MG63 (cell line): ENCODE results near the gene OPHN1. TPM values are rescaled to one million over a fixed set of nuclear protein-coding genes. Genes with fewer than 3 reads are reported as not detected.
"Not testable (repeated sequence)": the region's sequence is repeated elsewhere in the genome, so short reads cannot be mapped to it uniquely, and the experiment has no call there.

Source experiments
- DNase-seq: peaks from one replicate; pipeline ENCODE4 v3.0.0-alpha.2; 2020
- H3K27me3 ChIP-seq: fragments of 250-450 bp; sonication (Bioruptor Pico); 2 replicates; pipeline ENCODE4 v1.5.1; 2020; ENCODE audit warnings: mild to moderate bottlenecking, moderate library complexity
- H3K36me3 ChIP-seq: fragments of 250-450 bp; sonication (Bioruptor Pico); 2 replicates; pipeline ENCODE4 v1.5.1; 2020; ENCODE audit warnings: mild to moderate bottlenecking, moderate library complexity
- H3K4me3 ChIP-seq: fragments of 250-450 bp; sonication (Bioruptor Pico); 2 replicates; pipeline ENCODE4 v1.5.1; 2020; ENCODE audit warnings: mild to moderate bottlenecking, moderate library complexity
- H3K9me3 ChIP-seq: fragments of 250-450 bp; sonication (Bioruptor Pico); 2 replicates; pipeline ENCODE4 v1.5.1; 2020; ENCODE audit warnings: mild to moderate bottlenecking, moderate library complexity
- total RNA-seq: library from RNA; depleted of rRNA; stranded (reverse); fragments of >200 nt; shearing (Covaris generic); gene quantifications from 2 replicates; pipeline ENCODE4 v1.2.3, GENCODE V29; 2014; ENCODE audit warnings: low replicate concordance

OPHN1 gene
- total RNA-seq, 1 experiment from 2014 or later = 2.4 TPM

DNA sequence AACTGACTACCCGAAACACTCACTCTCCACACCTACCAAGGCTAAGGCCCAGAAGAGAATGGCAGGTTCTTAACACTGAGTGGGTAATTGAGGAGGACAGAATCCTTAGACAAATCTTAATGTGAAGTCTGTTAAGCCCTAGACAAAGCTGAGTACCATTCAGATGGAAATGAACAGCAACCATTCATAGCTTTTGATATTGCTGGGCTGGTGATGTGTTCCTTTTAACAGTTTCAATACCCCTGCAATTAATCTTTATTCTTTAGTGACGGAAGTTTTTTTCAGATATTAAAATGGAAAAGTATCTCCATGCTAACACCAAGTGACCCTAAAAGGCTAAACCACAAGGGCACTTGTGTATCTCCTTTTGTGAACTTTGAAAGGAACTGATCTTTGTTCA is 334.9 kb downstream of the OPHN1 start:
- Histone ChIP-seq H3K36me3 (no peaks in the 10 kb centered on the region), H3K27me3 (no peaks in the 10 kb centered on the region), H3K9me3 (no peaks in the 10 kb centered on the region), H3K4me3 (no peak overlapping the region)
- DNase-seq = no peak

- Histone ChIP-seq H3K9me3 (no peaks in the 10 kb centered on the region), H3K27me3 (no peaks in the 10 kb centered on the region), H3K36me3 (no peaks in the 10 kb centered on the region), H3K4me3 (no peak overlapping the region)
- DNase-seq = no peak
Measured at GRCh38 chrX:68090266-68090665, 343.0 kb downstream of the OPHN1 start.

- no peak for DNase-seq
- H3K36me3 ChIP-seq = no peaks in the 10 kb centered on the region
- no peaks in the 10 kb centered on the region for H3K9me3 ChIP-seq
- H3K4me3 ChIP-seq = no peak overlapping the region
- H3K27me3 ChIP-seq = no peaks in the 10 kb centered on the region
Measured at GRCh38 chrX:68087526-68087925, 345.8 kb downstream of the OPHN1 start.

DNA sequence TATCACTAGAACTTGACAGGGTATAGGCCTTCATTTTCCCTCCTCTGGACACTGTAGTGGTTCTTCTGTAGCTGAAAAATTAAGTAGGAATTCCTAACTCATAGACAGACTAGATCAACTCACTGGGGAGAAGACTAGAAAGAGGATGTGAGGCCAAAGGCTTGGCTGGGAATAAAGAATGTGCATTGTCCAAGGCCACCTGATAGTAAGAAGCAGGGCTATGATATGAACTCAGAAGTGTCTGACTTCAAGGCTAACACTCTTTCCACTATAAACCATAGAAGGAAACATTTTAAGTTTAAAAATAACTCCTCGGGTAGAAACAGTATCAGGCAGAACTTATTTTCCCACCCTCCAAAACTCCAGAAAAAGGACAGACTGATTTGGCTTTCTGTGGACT is 346.6 kb downstream of the OPHN1 start:
- Histone ChIP-seq H3K36me3 (no peaks in the 10 kb centered on the region), H3K9me3 (no peaks in the 10 kb centered on the region), H3K27me3 (no peaks in the 10 kb centered on the region), H3K4me3 (no peak overlapping the region)
- no peak for DNase-seq

DNA sequence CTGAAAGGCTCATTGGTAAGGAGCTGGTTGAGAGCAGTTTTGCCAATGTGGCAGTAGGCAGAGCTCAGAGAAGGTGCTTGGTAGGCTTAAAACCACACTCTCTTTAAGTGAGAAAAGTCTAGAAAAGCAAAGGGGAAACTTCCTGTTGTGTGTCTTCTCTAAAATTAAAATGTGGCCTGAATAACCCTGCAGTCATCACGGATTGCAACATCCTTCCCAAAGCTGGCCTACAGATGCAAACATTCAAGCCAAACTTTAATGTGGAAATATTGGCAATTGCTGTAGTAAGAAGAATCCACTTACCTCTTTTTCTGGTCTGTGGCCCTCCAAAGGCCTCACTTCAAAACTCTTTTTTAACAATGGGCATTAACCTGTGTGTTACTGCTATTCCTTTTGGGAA is 348.5 kb downstream of the OPHN1 start:
- H3K36me3 ChIP-seq = no peaks in the 10 kb centered on the region
- no peaks in the 10 kb centered on the region for H3K27me3 ChIP-seq
- no peak overlapping the region for H3K4me3 ChIP-seq
- no peaks in the 10 kb centered on the region for H3K9me3 ChIP-seq
- DNase-seq = no peak

DNA sequence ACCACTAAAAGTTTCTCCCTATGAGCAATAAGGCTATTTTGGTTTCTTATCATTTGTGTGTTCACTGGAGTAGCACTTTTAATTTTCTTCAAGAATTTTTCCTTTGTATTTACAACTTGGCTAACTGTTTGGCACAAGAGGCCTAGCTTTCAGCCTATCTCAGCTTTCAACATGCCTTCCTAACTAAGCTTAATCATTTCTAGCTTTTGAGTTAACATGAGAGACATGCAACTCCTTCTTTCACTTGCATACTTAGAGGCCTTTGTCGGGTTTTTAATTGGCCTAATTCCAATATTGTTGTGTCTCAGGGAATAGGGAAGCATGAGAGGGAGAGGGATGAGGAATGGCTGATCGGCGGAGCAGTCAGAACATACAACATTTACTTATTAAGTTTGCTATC is 349.8 kb downstream of the OPHN1 start:
- Histone ChIP-seq H3K36me3 (no peaks in the 10 kb centered on the region), H3K4me3 (no peak overlapping the region), H3K9me3 (no peaks in the 10 kb centered on the region), H3K27me3 (no peaks in the 10 kb centered on the region)
- no peak for DNase-seq

DNA sequence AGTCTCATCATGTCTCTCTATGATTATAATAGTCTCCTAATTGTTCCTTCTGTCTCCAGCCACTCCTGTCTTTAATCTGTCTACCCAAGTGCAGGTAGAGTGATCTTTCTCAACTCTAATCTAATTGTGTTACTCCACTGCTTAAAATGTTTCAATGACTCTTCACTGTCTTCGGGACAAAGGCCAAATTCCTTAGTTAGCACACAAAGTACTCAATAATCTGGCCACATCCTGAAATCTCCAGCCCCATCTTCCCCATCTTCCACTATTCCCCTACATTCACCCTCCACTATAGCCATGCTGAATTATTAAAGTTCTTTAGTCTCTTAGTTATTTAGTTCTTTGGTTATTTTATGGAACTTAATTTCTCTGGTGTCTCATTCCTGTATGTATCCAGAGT is 353.3 kb downstream of the OPHN1 start:
- Histone ChIP-seq H3K9me3 (no peaks in the 10 kb centered on the region), H3K4me3 (no peak overlapping the region), H3K36me3 (no peaks in the 10 kb centered on the region), H3K27me3 (no peaks in the 10 kb centered on the region)
- no peak for DNase-seq

DNA sequence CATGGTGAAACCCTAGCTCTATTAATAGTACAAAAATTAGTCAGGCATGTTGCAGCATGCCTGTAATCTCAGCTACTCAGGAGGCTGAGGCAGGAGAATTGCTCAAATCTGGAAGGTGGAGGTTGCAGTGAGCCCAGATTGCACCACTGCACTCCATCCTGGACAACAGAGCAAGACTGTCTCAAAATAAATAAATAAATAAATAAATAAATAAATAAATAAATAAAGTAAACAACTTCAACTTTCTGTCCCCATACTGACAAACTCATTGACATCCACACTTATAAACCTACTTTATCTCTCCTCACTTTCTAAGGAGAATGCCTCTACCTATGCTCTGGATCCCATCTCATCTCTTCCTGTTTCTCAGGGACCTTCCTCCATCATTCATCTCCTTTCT is 354.5 kb downstream of the OPHN1 start:
- not testable (repeated sequence) for H3K9me3 ChIP-seq, H3K36me3 ChIP-seq, H3K27me3 ChIP-seq, H3K4me3 ChIP-seq, DNase-seq

GRCh38 chrX:68077378-68077777 is 355.9 kb downstream of the OPHN1 start:
- Histone ChIP-seq H3K27me3 (no peaks in the 10 kb centered on the region), H3K36me3 (no peaks in the 10 kb centered on the region)

DNA sequence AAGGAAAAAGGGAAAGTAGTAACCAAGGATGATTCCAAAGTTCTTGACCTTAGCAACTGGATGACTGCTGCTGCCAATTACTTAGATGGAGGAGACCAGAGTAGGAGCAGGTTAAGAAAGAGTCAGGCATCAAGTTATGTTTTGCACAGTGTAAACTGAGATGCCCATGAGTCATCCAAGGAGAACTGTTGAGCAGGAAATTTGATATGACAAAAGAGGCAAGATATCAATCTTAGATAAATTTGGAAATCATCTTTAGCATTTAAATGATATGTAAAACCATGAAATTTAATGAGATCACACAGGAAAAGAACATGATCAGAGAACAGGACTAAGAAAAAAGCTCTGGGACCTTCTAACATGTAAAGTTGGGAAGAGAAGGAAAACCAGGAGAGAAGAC is 361.3 kb downstream of the OPHN1 start:
- no peaks in the 10 kb centered on the region for H3K27me3 ChIP-seq
- H3K9me3 ChIP-seq = no peaks in the 10 kb centered on the region
- no peak for DNase-seq
- no peak overlapping the region for H3K4me3 ChIP-seq
- H3K36me3 ChIP-seq = no peaks in the 10 kb centered on the region

More at GRCh38 chrX:68077378-68077777, 355.9 kb downstream of the OPHN1 start:
- Histone ChIP-seq H3K4me3 (no peak overlapping the region), H3K9me3 (no peaks in the 10 kb centered on the region)
- no peak for DNase-seq

- not testable (repeated sequence) for H3K27me3 ChIP-seq, H3K36me3 ChIP-seq, H3K4me3 ChIP-seq, DNase-seq, H3K9me3 ChIP-seq
Measured at GRCh38 chrX:68070119-68070518, 363.2 kb downstream of the OPHN1 start.

GRCh38 chrX:68061206-68061535 is 372.1 kb downstream of the OPHN1 start:
- Histone ChIP-seq H3K9me3 (no peaks in the 10 kb centered on the region), H3K27me3 (no peaks in the 10 kb centered on the region), H3K4me3 (no peak overlapping the region), H3K36me3 (no peaks in the 10 kb centered on the region)
- DNase-seq = no peak

DNA sequence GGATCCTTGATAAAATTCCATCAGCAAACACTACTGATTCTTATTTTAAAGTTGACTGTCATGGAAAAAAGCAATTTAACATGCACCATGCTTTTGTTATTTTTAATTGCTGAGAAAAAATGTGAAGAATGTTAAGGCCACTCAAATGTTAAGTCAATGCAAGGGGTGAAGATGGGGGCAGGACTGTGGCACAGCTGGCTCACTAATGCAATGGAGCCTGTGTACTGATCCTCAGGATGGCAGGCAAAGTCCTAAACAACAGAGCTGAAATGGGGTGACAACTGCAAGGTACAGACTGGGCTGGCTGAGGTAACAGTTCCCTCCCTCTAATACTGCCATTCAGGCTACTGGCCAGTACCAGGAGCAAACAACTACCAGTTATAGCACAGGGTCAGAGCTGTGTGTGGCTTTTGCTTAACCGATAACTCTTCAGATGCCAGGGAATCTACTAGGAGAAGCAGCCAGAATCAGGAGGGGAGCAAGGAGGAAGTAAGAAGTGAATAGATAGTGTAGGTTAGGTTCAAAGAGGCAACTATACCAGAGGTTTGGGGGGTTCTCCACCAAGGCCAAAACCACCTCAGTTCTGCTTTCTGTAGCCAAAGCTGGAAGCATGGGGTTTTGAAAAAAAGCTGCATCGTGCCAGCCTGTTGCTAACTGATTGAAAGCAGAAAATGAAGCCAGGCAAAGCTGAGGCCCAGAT is 372.6 kb downstream of the OPHN1 start:
- DNase-seq = no peak
- H3K9me3 ChIP-seq = no peaks in the 10 kb centered on the region
- no peaks in the 10 kb centered on the region for H3K27me3 ChIP-seq
- no peak overlapping the region for H3K4me3 ChIP-seq
- no peaks in the 10 kb centered on the region for H3K36me3 ChIP-seq

DNA sequence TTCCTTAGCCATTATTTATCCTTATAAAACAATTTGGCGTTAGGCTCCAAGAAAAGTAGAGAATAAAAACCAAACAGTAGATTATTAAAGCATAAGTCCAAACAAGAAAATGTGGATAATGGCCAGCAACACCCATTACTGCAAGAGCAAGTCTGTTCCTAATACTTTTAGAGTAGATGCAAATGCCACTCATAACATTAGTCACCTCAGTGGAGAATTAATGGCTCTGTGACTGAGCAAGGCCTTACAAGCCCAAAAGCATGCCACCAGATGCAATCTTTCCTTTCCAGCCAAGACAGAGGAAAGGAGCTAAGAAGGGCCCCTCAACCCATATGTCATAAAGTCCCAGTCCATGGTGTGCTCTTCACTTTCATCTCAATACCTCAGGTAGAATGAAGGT is 373.8 kb downstream of the OPHN1 start:
- no peaks in the 10 kb centered on the region for H3K36me3 ChIP-seq
- H3K27me3 ChIP-seq = no peaks in the 10 kb centered on the region
- H3K9me3 ChIP-seq = no peaks in the 10 kb centered on the region
- H3K4me3 ChIP-seq = no peak overlapping the region
- no peak for DNase-seq

DNA sequence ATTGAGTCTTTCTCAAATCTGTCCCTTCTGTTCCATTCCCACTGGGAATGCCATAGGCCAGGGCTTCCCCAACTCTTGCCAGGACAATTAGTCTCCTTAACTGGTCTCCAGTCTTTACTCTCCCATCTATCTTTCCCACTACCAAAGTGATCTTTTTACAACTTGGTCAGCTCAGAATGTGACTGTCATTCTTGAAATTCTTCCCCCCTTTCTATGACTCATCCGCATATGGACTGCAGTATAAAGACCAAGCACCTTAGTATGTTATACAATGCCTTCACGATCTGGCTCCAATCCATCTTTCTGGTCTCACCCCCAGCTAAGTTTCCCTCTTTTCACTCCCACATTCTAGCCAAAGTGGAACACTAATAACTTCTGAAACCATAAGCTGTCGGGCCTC is 383.8 kb downstream of the OPHN1 start:
- Histone ChIP-seq H3K9me3 (no peaks in the 10 kb centered on the region), H3K36me3 (no peaks in the 10 kb centered on the region), H3K4me3 (no peak overlapping the region), H3K27me3 (no peaks in the 10 kb centered on the region)
- DNase-seq = no peak

DNA sequence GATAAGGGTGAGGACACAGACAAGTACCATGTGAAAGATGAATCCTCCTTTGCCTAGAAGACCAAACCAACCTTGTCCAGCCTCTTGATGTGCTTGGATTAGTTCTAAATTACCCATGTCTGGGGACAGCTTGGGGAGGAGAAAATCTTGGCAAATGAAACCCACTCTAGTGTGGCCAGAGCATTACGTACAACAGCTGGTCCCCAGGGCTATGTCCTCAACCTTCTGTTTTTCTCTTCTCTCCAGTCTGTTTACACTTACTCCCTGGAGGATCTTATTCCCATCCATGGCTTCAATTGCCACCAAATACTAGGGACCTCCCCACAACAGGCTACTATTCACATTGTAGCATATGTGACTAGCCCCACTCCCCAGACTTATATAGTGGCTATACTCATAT is 384.5 kb downstream of the OPHN1 start:
- Histone ChIP-seq H3K27me3 (no peaks in the 10 kb centered on the region), H3K9me3 (no peaks in the 10 kb centered on the region)

DNA sequence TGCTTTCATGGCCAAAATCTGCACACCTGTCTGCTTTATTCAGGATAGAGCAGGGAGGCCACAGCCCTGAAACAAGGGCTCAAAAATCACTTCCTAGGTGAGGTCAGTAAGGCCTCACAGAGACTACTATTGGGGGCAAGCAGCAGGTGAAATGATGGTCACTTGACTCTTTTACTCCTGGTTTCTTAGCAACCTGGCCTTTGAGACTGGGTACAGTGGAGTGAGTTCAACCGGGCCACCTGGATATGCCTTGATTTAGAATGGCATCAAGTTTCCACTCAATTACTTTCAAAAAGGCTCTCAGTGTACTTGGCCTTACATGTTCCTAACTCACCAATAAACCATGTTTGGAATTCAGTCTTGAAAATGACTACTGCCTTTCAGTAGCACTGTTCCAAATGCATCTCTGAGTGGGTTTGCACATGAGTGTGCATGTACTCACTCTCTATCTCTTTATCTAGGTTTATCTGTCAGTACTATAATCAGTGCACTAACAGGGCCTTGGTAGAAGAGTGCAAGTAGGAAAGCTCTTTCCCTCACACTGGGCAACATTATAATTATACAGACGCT is 388.2 kb downstream of the OPHN1 start:
- no peaks in the 10 kb centered on the region for H3K36me3 ChIP-seq
- no peaks in the 10 kb centered on the region for H3K9me3 ChIP-seq
- DNase-seq = no peak

More for the DNA sequence above, 384.5 kb downstream of the OPHN1 start:
- H3K4me3 ChIP-seq = no peak overlapping the region
- H3K36me3 ChIP-seq = no peaks in the 10 kb centered on the region
- no peak for DNase-seq

DNA sequence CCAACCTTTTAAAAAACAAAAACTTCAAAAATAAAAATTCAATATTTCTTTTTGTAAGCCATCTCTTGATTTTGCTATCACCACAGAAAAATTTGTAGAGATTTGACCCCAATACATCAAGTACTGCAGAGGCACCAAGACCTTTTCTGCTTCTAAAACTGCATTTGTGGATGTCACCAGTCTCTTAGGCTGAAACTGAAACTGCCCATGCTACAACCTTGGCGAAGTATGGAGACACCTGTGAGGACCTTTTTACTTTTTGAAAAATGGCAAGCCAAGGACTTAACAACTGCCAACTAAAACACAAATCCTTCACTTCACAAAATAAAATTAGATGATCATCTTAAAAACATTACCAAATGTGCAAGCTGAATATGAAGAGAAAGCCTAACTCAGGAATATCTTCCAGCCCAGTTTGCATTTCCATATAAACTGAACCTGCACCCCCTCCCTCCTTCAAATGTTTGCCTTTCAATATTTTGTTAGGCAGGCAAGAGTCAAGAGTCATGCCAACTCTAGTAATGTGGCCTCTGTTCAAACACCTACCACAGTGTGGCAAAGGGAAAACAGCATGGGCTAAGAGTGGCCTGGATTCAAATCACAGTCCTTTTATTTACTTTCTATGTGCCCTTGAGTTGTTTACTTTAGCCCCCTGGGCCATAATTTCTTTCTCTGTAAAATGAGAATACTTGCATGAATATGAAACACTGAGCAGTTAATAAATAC is 389.4 kb downstream of the OPHN1 start:
- H3K27me3 ChIP-seq = no peaks in the 10 kb centered on the region
- no peaks in the 10 kb centered on the region for H3K36me3 ChIP-seq
- H3K9me3 ChIP-seq = no peaks in the 10 kb centered on the region
- no peak overlapping the region for H3K4me3 ChIP-seq
- DNase-seq = no peak

More for the DNA sequence above, 388.2 kb downstream of the OPHN1 start:
- Histone ChIP-seq H3K27me3 (no peaks in the 10 kb centered on the region), H3K4me3 (no peak overlapping the region)
